Cardiac fibroblast (primary cell): ENCODE data around the gene TLR6.
"Not testable (repeated sequence)": the region's sequence is repeated elsewhere in the genome, so short reads cannot be mapped to it uniquely, and the experiment has no call there.

Source experiments
- DNase-seq, 2 donors: peaks; one replicate each; pipeline versions ENCODE4 v3.0.0 to v3.0.0-alpha.2; 2010; ENCODE audit warnings: low read depth in 2 of 2
- H3K4me3 ChIP-seq, 2 donors: replicated peaks in 1 of 2; 1 replicate in 1 of 2; 2 replicates in 1 of 2; pipeline ENCODE4 v1.5.1; 2011; ENCODE audit warnings: low read depth in 2 of 2, low read length in 2 of 2, mild to moderate bottlenecking in 2 of 2, moderate library complexity in 1 of 2
- CTCF ChIP-seq: IDR thresholded peaks from one replicate; pipeline ENCODE4 v1.5.1; 2011; ENCODE audit warnings: low read depth, mild to moderate bottlenecking, low read length, inconsistent platforms

Gene TLR6

GRCh38 chr4:38782452-38783108 is 74.0 kb downstream of the TLR6 start, which contains the start of gene TLR10:
Gene TLR10, minus strand, starts transcription at chr4:38782990. Its CDS starts 7,400 bp downstream, at chr4:38775590.
- H3K4me3 ChIP-seq, result no peak within 1 kb of the TSS
- peak; percentile 63 to 73 for DNase-seq
- peak; percentile 57 for TF ChIP-seq CTCF

GRCh38 chr4:38781854-38782261 is 74.8 kb downstream of the TLR6 start:
- no peak for TF ChIP-seq CTCF
- H3K4me3 ChIP-seq, result no peak overlapping the region
- no peak for DNase-seq

- no peak for TF ChIP-seq CTCF
- no peak overlapping the region for H3K4me3 ChIP-seq
- DNase-seq, result no peak
These were observed 75.7 kb downstream of the TLR6 start for GRCh38 chr4:38780833-38781484.

- DNase-seq, result no peak
- TF ChIP-seq CTCF, result no peak
These were observed 76.8 kb downstream of the TLR6 start for GRCh38 chr4:38779790-38780189.

GRCh38 chr4:38777925-38778324 is 78.7 kb downstream of the TLR6 start:
- not testable (repeated sequence) for H3K4me3 ChIP-seq, DNase-seq

More at GRCh38 chr4:38779790-38780189, 76.8 kb downstream of the TLR6 start:
- no peak overlapping the region for H3K4me3 ChIP-seq

- no peak for DNase-seq
- H3K4me3 ChIP-seq, result no peak overlapping the region
- no peak for TF ChIP-seq CTCF
These were observed 81.3 kb downstream of the TLR6 start for GRCh38 chr4:38775326-38775725.

- no peak for TF ChIP-seq CTCF
- H3K4me3 ChIP-seq, result no peak overlapping the region
- peak; percentile 33 to 56 for DNase-seq
These were observed 82.2 kb downstream of the TLR6 start for GRCh38 chr4:38774181-38774955.
